Dendritic cell treated with granulocyte-macrophage colony-stimulating factor and Interleukin-4, amounts not matched to agents 40 ng/mL and 50 ng/mL, for 4 days (primary cell): ENCODE data around the gene LYPD5.
"Not testable (repeated sequence)": the region's sequence is repeated elsewhere in the genome, so short reads cannot be mapped to it uniquely, and the experiment has no call there.

Source experiments
- H3K27ac Mint-ChIP-seq: one replicate; pipeline ENCODE4 v1.8.0; 2022; ENCODE audit warnings: mild to moderate bottlenecking, mixed read lengths
- H3K27me3 Mint-ChIP-seq: one replicate; pipeline ENCODE4 v1.8.0; 2022; ENCODE audit warnings: mild to moderate bottlenecking, mixed read lengths
- H3K36me3 Mint-ChIP-seq: one replicate; pipeline ENCODE4 v1.8.0; 2022; ENCODE audit warnings: low read depth, mixed read lengths
- H3K4me1 Mint-ChIP-seq: one replicate; pipeline ENCODE4 v1.8.0; 2022; ENCODE audit warnings: low read depth, mixed read lengths
- H3K4me3 Mint-ChIP-seq: one replicate; pipeline ENCODE4 v1.8.0; 2022; ENCODE audit warnings: mild to moderate bottlenecking, moderate library complexity, mixed read lengths
- H3K9me3 Mint-ChIP-seq: one replicate; pipeline ENCODE4 v1.8.0; 2022; ENCODE audit warnings: mixed read lengths
- intact Hi-C: fragments of 100-400 bp; cut with micrococcal nuclease; formaldehyde crosslinking; loops from one replicate; pipeline ENCODE4 v1.15.0; 2022

The LYPD5 gene

GRCh38 chr19:43814663-43815352, 12.6 kb upstream of the LYPD5 start:
- H3K27me3 Mint-ChIP-seq: peaks cover 29% of the 10 kb centered on the region
- no peak overlapping the region for H3K27ac Mint-ChIP-seq
- peaks cover 9% of the 10 kb centered on the region for H3K4me1 Mint-ChIP-seq
- no peak overlapping the region for H3K4me3 Mint-ChIP-seq
- H3K36me3 Mint-ChIP-seq: no peaks in the 10 kb centered on the region
- intact Hi-C loops: no loop called here
- H3K9me3 Mint-ChIP-seq: peaks cover under 1% of the 10 kb centered on the region

DNA sequence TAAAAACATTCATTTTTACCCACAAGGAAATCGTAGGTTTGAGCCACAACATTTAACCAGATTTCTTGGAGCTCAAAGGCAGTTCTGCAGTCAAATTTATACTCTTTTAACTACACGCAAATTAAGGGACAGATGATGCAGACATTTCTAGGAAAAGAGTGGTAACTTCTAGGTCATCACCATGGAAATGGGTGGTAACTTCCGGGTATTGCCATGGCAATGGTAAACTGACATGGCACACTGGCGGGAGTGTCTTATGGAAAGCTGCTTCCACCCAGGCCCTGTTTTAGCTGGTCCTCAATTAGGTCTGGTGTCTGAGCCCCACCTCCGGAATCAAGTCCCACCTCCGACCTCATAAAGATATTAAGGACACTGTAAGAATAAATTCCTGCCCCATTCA, 10.4 kb upstream of the LYPD5 start:
- Mint-ChIP-seq H3K4me3 (no peak overlapping the region), H3K27ac (no peak overlapping the region), H3K9me3 (no peaks in the 10 kb centered on the region), H3K27me3 (peaks cover 20% of the 10 kb centered on the region), H3K4me1 (peaks cover 9% of the 10 kb centered on the region), H3K36me3 (no peaks in the 10 kb centered on the region)
- intact Hi-C loops: no loop called here

DNA sequence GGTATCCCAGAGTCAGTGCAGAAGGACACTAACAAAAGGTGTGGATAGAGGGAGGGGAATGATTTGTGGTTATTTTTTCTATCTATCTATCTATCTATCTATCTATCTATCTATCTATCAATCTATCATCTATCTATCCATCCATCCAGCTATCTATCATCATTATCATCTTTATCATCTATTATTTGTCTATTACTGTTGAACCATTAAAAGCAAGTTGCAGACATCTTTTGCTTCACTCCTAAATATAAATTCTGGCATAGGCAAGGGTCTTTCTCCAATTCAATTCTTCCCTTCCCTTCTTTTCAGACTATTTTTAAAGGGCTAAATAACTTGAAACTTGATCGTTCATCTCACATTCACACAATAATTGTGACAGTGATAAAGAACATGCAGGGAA, 10.0 kb upstream of the LYPD5 start:
- Mint-ChIP-seq H3K4me1 (peaks cover 9% of the 10 kb centered on the region), H3K4me3 (no peak overlapping the region), H3K9me3 (no peaks in the 10 kb centered on the region), H3K27ac (no peak overlapping the region), H3K36me3 (no peaks in the 10 kb centered on the region), H3K27me3 (peaks cover 24% of the 10 kb centered on the region)
- intact Hi-C loops: no loop called here

GRCh38 chr19:43811837-43812236, 9.6 kb upstream of the LYPD5 start:
- H3K9me3 Mint-ChIP-seq: no peaks in the 10 kb centered on the region
- intact Hi-C loops: no loop called here
- peaks cover 9% of the 10 kb centered on the region for H3K4me1 Mint-ChIP-seq
- no peak overlapping the region for H3K4me3 Mint-ChIP-seq
- H3K27ac Mint-ChIP-seq: no peak overlapping the region
- no peaks in the 10 kb centered on the region for H3K36me3 Mint-ChIP-seq
- peaks cover 26% of the 10 kb centered on the region for H3K27me3 Mint-ChIP-seq

DNA sequence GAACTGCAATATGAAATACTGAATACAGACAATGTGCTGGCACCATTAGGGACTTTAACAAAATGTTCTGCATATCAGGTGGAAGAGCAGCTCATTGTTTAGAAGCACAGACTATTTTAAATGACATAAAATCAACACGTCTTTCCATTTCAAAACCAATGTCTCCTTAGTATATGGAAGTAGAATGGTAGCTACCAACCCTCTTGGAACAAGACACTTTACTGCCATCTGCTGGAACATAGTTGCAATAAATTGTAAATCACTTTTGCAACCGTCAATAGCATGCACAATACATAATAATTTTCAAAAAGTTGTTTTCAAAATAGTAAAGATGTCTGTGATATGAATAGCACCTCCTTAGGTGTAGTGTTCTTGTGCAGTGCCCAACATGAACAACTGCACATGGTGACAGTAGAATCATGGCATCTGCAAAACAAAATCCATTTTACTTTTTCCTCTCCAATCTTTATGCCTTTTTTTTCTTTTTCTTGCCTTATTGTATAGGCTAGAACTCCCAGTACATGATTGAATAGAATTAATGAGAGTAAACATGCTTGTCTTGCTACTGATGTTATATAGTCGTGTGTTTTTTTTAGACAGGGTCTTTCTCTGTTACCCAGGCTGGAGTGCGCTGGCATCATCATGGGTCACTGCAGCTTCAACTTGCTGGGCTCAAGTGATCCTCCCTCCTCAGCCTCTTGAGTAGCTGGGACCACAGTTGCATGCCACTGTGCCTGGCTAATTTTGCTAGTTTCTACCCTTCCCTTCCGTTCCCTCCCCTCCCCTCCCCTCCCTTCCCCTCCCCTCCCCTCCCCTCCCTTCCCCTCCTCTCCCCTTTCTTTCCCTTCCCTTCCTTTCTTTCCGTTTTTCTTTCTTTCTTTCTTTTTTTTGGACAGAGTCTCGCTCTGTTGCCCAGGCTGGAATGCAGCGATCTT, 7.8 kb upstream of the LYPD5 start:
- Mint-ChIP-seq H3K27me3 (peaks cover 33% of the 10 kb centered on the region), H3K36me3 (no peaks in the 10 kb centered on the region), H3K9me3 (no peaks in the 10 kb centered on the region), H3K27ac (peak overlapping the region; percentile 14), H3K4me1 (peaks cover 9% of the 10 kb centered on the region), H3K4me3 (no peak overlapping the region)
- intact Hi-C loops: no loop called here

DNA sequence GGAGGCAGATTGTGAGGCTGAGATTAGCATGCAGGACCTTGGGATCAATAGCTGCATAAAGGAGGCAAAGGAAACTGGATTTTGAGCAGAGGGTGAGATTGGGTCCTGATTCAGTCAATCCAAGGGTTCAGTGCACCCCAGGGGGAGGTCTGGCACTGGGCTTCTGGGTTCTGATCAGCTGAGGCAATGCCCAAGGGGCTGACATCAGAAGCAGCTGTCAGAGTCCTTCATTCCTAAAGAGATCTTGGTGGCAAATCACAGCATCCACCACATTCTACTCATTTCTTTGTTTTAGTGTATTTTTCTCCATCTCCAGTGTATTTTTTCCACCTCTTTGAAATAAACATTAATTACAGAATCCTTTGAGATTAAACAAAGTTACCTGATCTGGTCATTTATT, 5.4 kb upstream of the LYPD5 start:
- Mint-ChIP-seq H3K9me3 (no peaks in the 10 kb centered on the region), H3K4me3 (no peak overlapping the region), H3K27me3 (peaks cover 33% of the 10 kb centered on the region), H3K27ac (no peak overlapping the region), H3K4me1 (peaks cover 18% of the 10 kb centered on the region), H3K36me3 (no peaks in the 10 kb centered on the region)
- intact Hi-C loops: no loop called here

- Mint-ChIP-seq H3K27me3 (peaks cover 39% of the 10 kb centered on the region), H3K27ac (no peak overlapping the region), H3K9me3 (no peaks in the 10 kb centered on the region), H3K4me3 (no peak overlapping the region), H3K4me1 (peaks cover 20% of the 10 kb centered on the region), H3K36me3 (no peaks in the 10 kb centered on the region)
- intact Hi-C loops: no loop called here
Measured at GRCh38 chr19:43806848-43807247, 4.6 kb upstream of the LYPD5 start.

DNA sequence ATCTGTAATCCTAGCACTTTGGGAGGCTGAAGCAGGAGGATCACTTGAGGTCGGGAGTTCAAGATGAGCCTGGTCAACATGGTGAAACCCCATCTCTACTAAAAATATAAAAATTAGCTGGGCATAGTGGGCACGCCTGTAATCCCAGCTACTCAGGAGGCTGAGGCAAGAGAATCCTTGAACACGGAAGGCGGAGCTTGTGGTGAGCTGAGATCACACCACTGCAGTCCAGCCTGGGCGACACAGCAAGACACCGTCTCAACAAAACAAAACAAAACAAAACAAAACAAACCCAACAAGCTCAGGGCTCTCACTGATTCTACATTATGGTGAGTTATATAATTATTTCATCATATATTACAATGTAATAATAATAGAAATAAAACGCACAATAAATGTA, 4.2 kb upstream of the LYPD5 start:
- H3K36me3 Mint-ChIP-seq, H3K4me3 Mint-ChIP-seq, H3K27ac Mint-ChIP-seq, H3K9me3 Mint-ChIP-seq, intact Hi-C loops: not testable (repeated sequence)
- Mint-ChIP-seq H3K27me3 (peaks cover 41% of the 10 kb centered on the region), H3K4me1 (peaks cover 20% of the 10 kb centered on the region)

GRCh38 chr19:43804432-43804831, 2.2 kb upstream of the LYPD5 start:
- H3K36me3 Mint-ChIP-seq: no peaks in the 10 kb centered on the region
- peaks cover 38% of the 10 kb centered on the region for H3K27me3 Mint-ChIP-seq
- peaks cover 25% of the 10 kb centered on the region for H3K4me1 Mint-ChIP-seq
- no peak overlapping the region for H3K4me3 Mint-ChIP-seq
- intact Hi-C loops: no loop called here
- no peak overlapping the region for H3K27ac Mint-ChIP-seq
- H3K9me3 Mint-ChIP-seq: no peaks in the 10 kb centered on the region

- no peaks in the 10 kb centered on the region for H3K9me3 Mint-ChIP-seq
- no peaks in the 10 kb centered on the region for H3K36me3 Mint-ChIP-seq
- H3K27ac Mint-ChIP-seq: no peak overlapping the region
- H3K4me3 Mint-ChIP-seq: peak overlapping the region; percentile 74
- H3K27me3 Mint-ChIP-seq: peaks cover 53% of the 10 kb centered on the region
- peaks cover 39% of the 10 kb centered on the region for H3K4me1 Mint-ChIP-seq
- intact Hi-C loops: no loop called here
Measured at GRCh38 chr19:43799502-43800142, 2.6 kb downstream of the LYPD5 start.

DNA sequence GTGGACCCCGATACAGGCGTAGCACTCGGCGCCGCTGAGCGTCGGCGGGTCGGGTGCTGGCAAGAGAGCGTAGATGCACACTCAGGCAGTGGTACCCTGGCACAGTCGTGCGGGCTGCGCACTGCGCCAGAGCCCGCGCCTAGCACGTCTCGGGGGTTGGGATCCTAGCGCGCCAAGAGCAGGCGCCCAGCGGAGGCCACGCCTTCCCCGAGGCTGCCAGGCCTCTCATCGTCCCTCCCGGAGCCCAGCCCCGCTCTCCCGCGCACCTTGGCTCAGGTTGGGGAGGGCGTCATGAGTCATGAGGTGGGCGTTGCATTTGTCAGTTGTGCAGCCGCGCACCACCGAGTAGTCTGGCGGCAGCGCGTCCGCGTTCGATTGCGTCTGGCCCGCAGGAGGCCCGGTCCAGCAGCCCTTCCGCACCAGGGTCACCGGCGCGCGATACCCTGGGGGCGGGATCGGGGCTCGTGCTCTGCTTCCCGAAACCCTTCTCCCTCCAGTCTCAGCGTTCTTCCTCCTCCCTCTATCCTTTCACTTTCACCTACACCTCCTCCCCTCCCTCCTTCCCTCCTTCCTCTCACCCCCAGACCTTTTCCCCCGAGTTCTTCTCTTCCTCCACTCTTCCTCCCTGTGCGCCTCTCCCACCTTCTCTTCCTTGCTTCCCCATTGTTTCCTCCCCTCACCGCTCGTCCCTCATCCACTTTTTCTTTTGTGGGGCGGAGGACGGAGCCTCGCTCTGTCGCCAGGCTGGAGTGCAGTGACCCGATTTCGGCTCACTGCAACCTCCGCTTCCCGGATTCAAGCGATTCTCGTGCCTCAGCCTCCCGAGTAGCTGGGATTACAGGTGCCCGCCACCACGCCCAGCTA, 3.5 kb downstream of the LYPD5 start:
- intact Hi-C loops: no loop called here
- H3K4me1 Mint-ChIP-seq: peaks cover 34% of the 10 kb centered on the region
- H3K27me3 Mint-ChIP-seq: peaks cover 59% of the 10 kb centered on the region
- H3K27ac Mint-ChIP-seq: no peak overlapping the region
- peak overlapping the region; percentile 74 for H3K4me3 Mint-ChIP-seq
- no peaks in the 10 kb centered on the region for H3K9me3 Mint-ChIP-seq
- H3K36me3 Mint-ChIP-seq: no peaks in the 10 kb centered on the region

GRCh38 chr19:43798026-43798545, 4.2 kb downstream of the LYPD5 start:
- Mint-ChIP-seq H3K27ac (no peak overlapping the region), H3K9me3 (no peaks in the 10 kb centered on the region), H3K36me3 (no peaks in the 10 kb centered on the region), H3K4me1 (peaks cover 40% of the 10 kb centered on the region), H3K4me3 (peak overlapping the region; percentile 74), H3K27me3 (peaks cover 63% of the 10 kb centered on the region)
- intact Hi-C loops: no loop called here

DNA sequence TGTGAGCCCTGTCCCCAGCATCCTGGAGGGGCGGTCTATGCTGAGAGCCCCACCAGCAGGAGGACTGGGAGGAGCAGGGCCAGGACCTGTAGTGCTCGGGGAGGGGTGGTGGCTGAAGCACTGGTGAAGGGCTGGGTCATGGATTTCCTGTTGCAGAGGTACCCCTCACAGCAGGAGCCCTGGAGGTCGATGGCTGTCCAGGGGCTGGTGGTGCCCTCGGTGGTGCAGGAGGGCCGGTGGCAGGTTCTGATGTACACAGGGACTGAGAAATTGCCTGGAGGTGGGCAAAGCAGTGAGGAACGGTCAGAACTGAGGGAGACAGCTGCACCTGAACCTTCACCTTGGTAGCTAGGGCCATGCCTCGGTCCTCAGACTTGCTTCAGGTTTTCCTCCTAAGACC, 4.7 kb downstream of the LYPD5 start:
- H3K27ac Mint-ChIP-seq: no peak overlapping the region
- H3K4me1 Mint-ChIP-seq: peaks cover 36% of the 10 kb centered on the region
- H3K9me3 Mint-ChIP-seq: no peaks in the 10 kb centered on the region
- peaks cover 61% of the 10 kb centered on the region for H3K27me3 Mint-ChIP-seq
- H3K4me3 Mint-ChIP-seq: no peak overlapping the region
- no peaks in the 10 kb centered on the region for H3K36me3 Mint-ChIP-seq
- intact Hi-C loops: no loop called here
